OCI-LY1 (cell line): ENCODE measurements around the gene PAK4.

Source experiments
- H2AFZ ChIP-seq: fragments of 200-600 bp; sonication (generic), shearing (Covaris generic); 2 replicates; pipeline ENCODE4 v1.6.0; 2014; ENCODE audit warnings: antibody characterized with exemption, mild to moderate bottlenecking, low read length
- H3F3A ChIP-seq: fragments of 200-600 bp; sonication (generic), shearing (Covaris generic); 2 replicates; pipeline ENCODE4 v1.6.0; 2014; ENCODE audit warnings: mild to moderate bottlenecking, antibody characterized with exemption, low read length, moderate library complexity; ENCODE audit not compliant: insufficient read depth
- H3K27ac ChIP-seq: fragments of 200-600 bp; sonication (generic); 2 replicates; pipeline ENCODE4 v1.5.1; 2014; ENCODE audit warnings: low read length, mixed run types, mild to moderate bottlenecking, low read depth; ENCODE audit not compliant: poor library complexity, severe bottlenecking
- H3K27me3 ChIP-seq: fragments of 200-600 bp; sonication (generic); 2 replicates; pipeline ENCODE4 v1.6.0; 2014; ENCODE audit warnings: antibody characterized with exemption, mild to moderate bottlenecking, low read length, moderate library complexity; ENCODE audit not compliant: insufficient read depth
- H3K36me3 ChIP-seq: fragments of 200-600 bp; sonication (generic); 2 replicates; pipeline ENCODE4 v1.6.1; 2014; ENCODE audit warnings: mild to moderate bottlenecking, antibody characterized with exemption, low read length, moderate library complexity, mixed read lengths; ENCODE audit not compliant: insufficient read depth
- H3K4me1 ChIP-seq: fragments of 200-600 bp; sonication (generic); 2 replicates; pipeline ENCODE4 v1.5.1; 2014; ENCODE audit warnings: mild to moderate bottlenecking, low read length, moderate library complexity; ENCODE audit not compliant: insufficient read depth, severe bottlenecking
- H3K4me2 ChIP-seq: fragments of 200-600 bp; sonication (generic), shearing (Covaris generic); 2 replicates; pipeline ENCODE4 v1.6.1; 2014; ENCODE audit warnings: low read length
- H3K4me3 ChIP-seq: fragments of 200-600 bp; sonication (generic); 2 replicates; pipeline ENCODE4 v1.5.1; 2014; ENCODE audit warnings: low read length, low read depth, mild to moderate bottlenecking, mixed read lengths; ENCODE audit not compliant: poor library complexity, severe bottlenecking
- H3K79me2 ChIP-seq: fragments of 200-600 bp; shearing (Covaris generic); 2 replicates; pipeline ENCODE4 v1.6.1; 2016; ENCODE audit warnings: mixed run types, low read length, mixed read lengths; ENCODE audit not compliant: insufficient read depth
- H3K9ac ChIP-seq: fragments of 200-600 bp; sonication (generic), shearing (Covaris generic); 2 replicates; pipeline ENCODE4 v1.6.1; 2014; ENCODE audit warnings: mild to moderate bottlenecking, low read length, mixed read lengths
- H3K9me2 ChIP-seq: fragments of 200-600 bp; sonication (generic), shearing (Covaris generic); 2 replicates; pipeline ENCODE4 v1.6.1; 2014; ENCODE audit warnings: low read depth, mild to moderate bottlenecking, low read length, mixed read lengths
- H3K9me3 ChIP-seq: fragments of 200-600 bp; shearing (Covaris generic); 2 replicates; pipeline ENCODE4 v1.6.1; 2014; ENCODE audit warnings: low read length, mixed read lengths
- H4K20me1 ChIP-seq: fragments of 200-600 bp; sonication (generic), shearing (Covaris generic); 2 replicates; pipeline ENCODE4 v1.6.0; 2016; ENCODE audit warnings: mild to moderate bottlenecking, low read length; ENCODE audit not compliant: insufficient read depth
- CTCF ChIP-seq: fragments of 200-600 bp; sonication (generic), shearing (Covaris generic); IDR thresholded peaks from 2 replicates; pipeline ENCODE4 v1.5.1; 2017; ENCODE audit warnings: mild to moderate bottlenecking, antibody characterized with exemption, low read length, moderate library complexity, mixed read lengths
- EZH2 ChIP-seq: fragments of 200-600 bp; sonication (generic), shearing (Covaris generic); IDR thresholded peaks from 2 replicates; pipeline ENCODE4 v1.8.0; 2017; ENCODE audit warnings: borderline replicate concordance, mixed run types, mild to moderate bottlenecking, antibody characterized with exemption, low read length, moderate library complexity, mixed read lengths

Gene PAK4

GRCh38 chr19:39098365-39099269 is 27.0 kb upstream of the PAK4 start:
- Histone ChIP-seq H3K9me2 (no peaks in the 10 kb centered on the region), H3K79me2 (no peaks in the 10 kb centered on the region), H3F3A (no peaks in the 10 kb centered on the region), H3K4me2 (no peak overlapping the region), H3K36me3 (no peaks in the 10 kb centered on the region), H4K20me1 (no peaks in the 10 kb centered on the region), H3K4me3 (no peak overlapping the region), H3K27ac (no peak overlapping the region), H3K9ac (no peak overlapping the region), H3K9me3 (no peaks in the 10 kb centered on the region), H3K27me3 (no peaks in the 10 kb centered on the region; the same call in 1 of the 2 replicates), H2AFZ (no peak overlapping the region), H3K4me1 (no peaks in the 10 kb centered on the region)
- no peak for TF ChIP-seq EZH2
- TF ChIP-seq CTCF: no peak

- Histone ChIP-seq H3K9me3 (no peaks in the 10 kb centered on the region), H3K27me3 (no peaks in the 10 kb centered on the region; the same call in 1 of the 2 replicates), H3F3A (no peaks in the 10 kb centered on the region), H3K79me2 (no peaks in the 10 kb centered on the region), H3K4me2 (no peak overlapping the region), H3K36me3 (no peaks in the 10 kb centered on the region), H3K9me2 (no peaks in the 10 kb centered on the region), H3K9ac (no peak overlapping the region), H3K27ac (no peak overlapping the region), H4K20me1 (no peaks in the 10 kb centered on the region), H2AFZ (no peak overlapping the region), H3K4me3 (no peak overlapping the region), H3K4me1 (no peaks in the 10 kb centered on the region)
- TF ChIP-seq EZH2 (no peak), CTCF (no peak)
These were observed 26.2 kb upstream of the PAK4 start for GRCh38 chr19:39099341-39099740.

GRCh38 chr19:39100500-39101166 is 25.0 kb upstream of the PAK4 start:
- no peaks in the 10 kb centered on the region for H3F3A ChIP-seq
- no peak overlapping the region for H3K4me2 ChIP-seq
- H3K4me1 ChIP-seq: no peaks in the 10 kb centered on the region
- no peaks in the 10 kb centered on the region; the same call in 1 of the 2 replicates for H3K27me3 ChIP-seq
- no peak overlapping the region for H2AFZ ChIP-seq
- H3K27ac ChIP-seq: no peak overlapping the region
- no peaks in the 10 kb centered on the region for H3K79me2 ChIP-seq
- no peaks in the 10 kb centered on the region for H4K20me1 ChIP-seq
- TF ChIP-seq EZH2 (no peak), CTCF (no peak)
- H3K9me2 ChIP-seq: no peaks in the 10 kb centered on the region
- H3K4me3 ChIP-seq: no peak overlapping the region
- no peaks in the 10 kb centered on the region for H3K36me3 ChIP-seq
- no peak overlapping the region for H3K9ac ChIP-seq
- no peaks in the 10 kb centered on the region for H3K9me3 ChIP-seq
